ENCODE measurements around the gene ABHD16A.

The ABHD16A gene

GRCh38 chr6:31662124-31662723 lies 40.9 kb downstream of the ABHD16A start:
- DNase-seq (ENCODE audit: low read depth): no peak

GRCh38 chr6:31661262-31662123 lies 41.6 kb downstream of the ABHD16A start:
- DNase-seq (ENCODE audit: low read depth): no peak

- no peak for DNase-seq (ENCODE audit: low read depth)
Observed at GRCh38 chr6:31660381-31661261, 42.5 kb downstream of the ABHD16A start, which contains the start of gene C6orf47. Gene C6orf47 (minus strand): TSS chr6:31660778. CDS start chr6:31659947, 831 bp downstream.

- DNase-seq (ENCODE audit: low read depth): no peak
Observed at GRCh38 chr6:31659649-31660380, 43.3 kb downstream of the ABHD16A start.

- no peak for DNase-seq (ENCODE audit: low read depth)
Observed at GRCh38 chr6:31658983-31659648, 44.0 kb downstream of the ABHD16A start.

GRCh38 chr6:31658158-31658688 lies 44.9 kb downstream of the ABHD16A start:
- DNase-seq (ENCODE audit: low read depth): no peak

GRCh38 chr6:31657406-31658157 lies 45.5 kb downstream of the ABHD16A start:
- DNase-seq (ENCODE audit: low read depth): no peak

- no peak for DNase-seq (ENCODE audit: low read depth)
Observed at GRCh38 chr6:31655349-31656237, 47.5 kb downstream of the ABHD16A start, which contains the start of gene APOM. Gene APOM (plus strand): TSS chr6:31655894. CDS start chr6:31655967, 73 bp downstream.

- DNase-seq (ENCODE audit: low read depth): no peak
Observed at GRCh38 chr6:31654574-31655348, 48.4 kb downstream of the ABHD16A start.

- DNase-seq (ENCODE audit: low read depth): no peak
Observed at GRCh38 chr6:31652925-31653724, 50.0 kb downstream of the ABHD16A start.

- DNase-seq (ENCODE audit: low read depth): no peak
Observed at GRCh38 chr6:31651602-31652191, 51.4 kb downstream of the ABHD16A start.

GRCh38 chr6:31645325-31645724 lies 57.8 kb downstream of the ABHD16A start:
- DNase-seq (ENCODE audit: low read depth): no peak

GRCh38 chr6:31643818-31644454 lies 59.2 kb downstream of the ABHD16A start:
- DNase-seq (ENCODE audit: low read depth): no peak

GRCh38 chr6:31642798-31643570 lies 60.1 kb downstream of the ABHD16A start:
- DNase-seq (ENCODE audit: low read depth): no peak

GRCh38 chr6:31641370-31641769 lies 61.8 kb downstream of the ABHD16A start:
- no peak for DNase-seq (ENCODE audit: low read depth)

GRCh38 chr6:31640612-31641011 lies 62.5 kb downstream of the ABHD16A start:
- no peak for DNase-seq (ENCODE audit: low read depth)
